ENCODE measurements around the gene SLC38A10. TPM values are rescaled to one million over a fixed set of nuclear protein-coding genes. Genes with fewer than 3 reads are reported as not detected.

SLC38A10 gene
- total RNA-seq, 1 experiment from 2014 or later, result 43.8 TPM

- no peak overlapping the region for H3K4me2 ChIP-seq (ENCODE audit: insufficient read depth, insufficient read length, low read length)
- H2BK120ac ChIP-seq (ENCODE audit: low read depth, low read length, poor library complexity, severe bottlenecking), result no peak overlapping the region
- Mint-ChIP-seq H3K4me1 (peaks cover 3 to 12% of the 10 kb centered on the region in 2 experiments), H3K36me3 (ENCODE audit: insufficient read depth in 1 of 3, low read depth in 3 of 3) (no peaks in the 10 kb centered on the region), H3K27ac (no peak overlapping the region), H3K4me3 (no peak overlapping the region), H3K27me3 (ENCODE audit: low read depth) (peaks cover 7% of the 10 kb centered on the region), H3K9me3 (no peaks in the 10 kb centered on the region)
- no peak overlapping the region for H2BK20ac ChIP-seq (ENCODE audit: low read depth, low read length, poor library complexity, severe bottlenecking)
- no peaks in the 10 kb centered on the region for H3K27me3 ChIP-seq (ENCODE audit: insufficient read depth, low read length)
- no peak overlapping the region for H4K5ac ChIP-seq (ENCODE audit: insufficient read length, low read depth, low read length)
- TF ChIP-seq, protein P1, sequence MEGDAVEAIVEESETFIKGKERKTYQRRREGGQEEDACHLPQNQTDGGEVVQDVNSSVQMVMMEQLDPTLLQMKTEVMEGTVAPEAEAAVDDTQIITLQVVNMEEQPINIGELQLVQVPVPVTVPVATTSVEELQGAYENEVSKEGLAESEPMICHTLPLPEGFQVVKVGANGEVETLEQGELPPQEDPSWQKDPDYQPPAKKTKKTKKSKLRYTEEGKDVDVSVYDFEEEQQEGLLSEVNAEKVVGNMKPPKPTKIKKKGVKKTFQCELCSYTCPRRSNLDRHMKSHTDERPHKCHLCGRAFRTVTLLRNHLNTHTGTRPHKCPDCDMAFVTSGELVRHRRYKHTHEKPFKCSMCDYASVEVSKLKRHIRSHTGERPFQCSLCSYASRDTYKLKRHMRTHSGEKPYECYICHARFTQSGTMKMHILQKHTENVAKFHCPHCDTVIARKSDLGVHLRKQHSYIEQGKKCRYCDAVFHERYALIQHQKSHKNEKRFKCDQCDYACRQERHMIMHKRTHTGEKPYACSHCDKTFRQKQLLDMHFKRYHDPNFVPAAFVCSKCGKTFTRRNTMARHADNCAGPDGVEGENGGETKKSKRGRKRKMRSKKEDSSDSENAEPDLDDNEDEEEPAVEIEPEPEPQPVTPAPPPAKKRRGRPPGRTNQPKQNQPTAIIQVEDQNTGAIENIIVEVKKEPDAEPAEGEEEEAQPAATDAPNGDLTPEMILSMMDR (conservative IDR thresholded peaks at IDR 0.05), result no peak
- no peaks in the 10 kb centered on the region for H3K9me3 ChIP-seq (ENCODE audit: control insufficient read depth, low read depth, low read length)
- WGBS (ENCODE audit: extremely low coverage, insufficient read length, low lambda C conversion rate), result no CpG with 5 or more reads among the region's 17 CpGs
- H2BK12ac ChIP-seq (ENCODE audit: insufficient read length, low read depth, low read length), result no peak overlapping the region
- H3K23ac ChIP-seq (ENCODE audit: insufficient read length, low read depth, low read length), result no peak overlapping the region
- no peak overlapping the region for H3K18ac ChIP-seq (ENCODE audit: insufficient read length, low read depth, low read length)
- no peak overlapping the region for H3K56ac ChIP-seq (ENCODE audit: insufficient read length, low read depth, low read length)
- no peak overlapping the region for H2AK5ac ChIP-seq (ENCODE audit: insufficient read length, low read length)
- no peaks in the 10 kb centered on the region for H3K79me1 ChIP-seq (ENCODE audit: insufficient read depth, low read depth, low read length, poor library complexity, severe bottlenecking)
- no peak overlapping the region for H3K9ac ChIP-seq (ENCODE audit: extremely low read depth, insufficient read length, low read length)
- no peaks in the 10 kb centered on the region for H4K20me1 ChIP-seq (ENCODE audit: control insufficient read depth, insufficient read depth, insufficient read length)
- H3K14ac ChIP-seq (ENCODE audit: insufficient read depth, low read length), result no peak overlapping the region
- H2AFZ ChIP-seq (ENCODE audit: low read length), result no peak overlapping the region
- DNase-seq, result no peak
- no peak overlapping the region for H3K4ac ChIP-seq (ENCODE audit: low read depth, low read length)
- no peaks in the 10 kb centered on the region for H3K23me2 ChIP-seq (ENCODE audit: insufficient read length, low read depth, low read length, poor library complexity, severe bottlenecking)
- H4K91ac ChIP-seq (ENCODE audit: insufficient read length, low read depth, low read length), result no peak overlapping the region
- H2BK15ac ChIP-seq (ENCODE audit: low read depth, low read length), result no peak overlapping the region
- no peak overlapping the region for H3K27ac ChIP-seq (ENCODE audit: insufficient read length, low read depth, low read length)
- H3K4me1 ChIP-seq (ENCODE audit: insufficient read depth, low read length), result no peaks in the 10 kb centered on the region
- H3T11ph ChIP-seq (ENCODE audit: low read length), result no peak overlapping the region
- H4K8ac ChIP-seq (replicated peaks; ENCODE audit: insufficient read length, low read depth, low read length), result no peak overlapping the region
- H3K79me2 ChIP-seq (ENCODE audit: insufficient read depth, low read length), result no peaks in the 10 kb centered on the region
- H2BK5ac ChIP-seq (ENCODE audit: insufficient read length, low read length), result no peak overlapping the region
Observed at GRCh38 chr17:81324177-81324850, 29.2 kb upstream of the SLC38A10 start.

Measured in H9 (cell line).